Kidney capillary endothelial cell (primary cell): ENCODE data around the gene CDK5R1.
A peak's percentile ranks its signal among the peaks of the same experiment; 100 is the strongest.

Experiments used
- DNase-seq: peaks from one replicate; pipeline ENCODE4 v3.0.0-alpha.2; 2018; ENCODE audit warnings: low spot score

CDK5R1 gene

GRCh38 chr17:32493571-32493970 lies 6.8 kb downstream of the CDK5R1 start:
- no peak for DNase-seq

- no peak for DNase-seq
These were observed 7.3 kb downstream of the CDK5R1 start for GRCh38 chr17:32493976-32494513.

- DNase-seq, result no peak
These were observed 8.0 kb downstream of the CDK5R1 start for GRCh38 chr17:32494621-32495358.

- peak; percentile 40 for DNase-seq
These were observed 8.8 kb downstream of the CDK5R1 start for GRCh38 chr17:32495359-32496231.

GRCh38 chr17:32496395-32497073 lies 9.7 kb downstream of the CDK5R1 start:
- DNase-seq, result no peak

- no peak for DNase-seq
These were observed 10.8 kb downstream of the CDK5R1 start for GRCh38 chr17:32497431-32498205.

- DNase-seq, result no peak
These were observed 11.6 kb downstream of the CDK5R1 start for GRCh38 chr17:32498391-32498790.

- no peak for DNase-seq
These were observed 15.2 kb downstream of the CDK5R1 start for GRCh38 chr17:32502013-32502412.

- DNase-seq, result no peak
These were observed 15.9 kb downstream of the CDK5R1 start for GRCh38 chr17:32502710-32503109.

- DNase-seq, result peak; percentile 41
These were observed 16.7 kb downstream of the CDK5R1 start for GRCh38 chr17:32503251-32504165.

GRCh38 chr17:32504166-32504990 lies 17.6 kb downstream of the CDK5R1 start:
- no peak for DNase-seq

- no peak for DNase-seq
These were observed 22.1 kb downstream of the CDK5R1 start for GRCh38 chr17:32508926-32509325.

- no peak for DNase-seq
These were observed 23.7 kb downstream of the CDK5R1 start for GRCh38 chr17:32510466-32510865.

- no peak for DNase-seq
These were observed 25.5 kb downstream of the CDK5R1 start for GRCh38 chr17:32512328-32512727.

GRCh38 chr17:32513579-32513978 lies 26.8 kb downstream of the CDK5R1 start:
- DNase-seq, result no peak

- no peak for DNase-seq
These were observed 27.8 kb downstream of the CDK5R1 start for GRCh38 chr17:32514606-32515005.

GRCh38 chr17:32515677-32516383 lies 29.0 kb downstream of the CDK5R1 start:
- DNase-seq, result no peak

- DNase-seq, result no peak
These were observed 29.7 kb downstream of the CDK5R1 start for GRCh38 chr17:32516450-32516849.
